Mesendoderm (in vitro differentiated cells): ENCODE measurements around the gene TPBG. TPM values are rescaled to one million over a fixed set of nuclear protein-coding genes. Genes with fewer than 3 reads are reported as not detected.

ENCODE experiments used
- DNase-seq: peaks from one replicate; pipeline ENCODE4 v3.0.0; 2013
- H2AK5ac ChIP-seq: 2 replicates; pipeline ENCODE4 v1.6.1; 2013; ENCODE audit warnings: low read length, inconsistent platforms
- H2BK120ac ChIP-seq: 2 replicates; pipeline ENCODE4 v1.6.1; 2013; ENCODE audit warnings: low read depth, mild to moderate bottlenecking, low read length, moderate library complexity, mixed read lengths
- H2BK15ac ChIP-seq: replicated peaks from 2 replicates; pipeline ENCODE4 v1.6.1; 2013; ENCODE audit warnings: low read depth, mild to moderate bottlenecking, moderate library complexity
- H2BK5ac ChIP-seq: 2 replicates; pipeline ENCODE4 v1.6.1; 2013; ENCODE audit warnings: low read length, inconsistent platforms
- H3K18ac ChIP-seq: 2 replicates; pipeline ENCODE4 v1.6.1; 2013; ENCODE audit warnings: mild to moderate bottlenecking, low read length, mixed read lengths
- H3K23ac ChIP-seq: one replicate; pipeline ENCODE4 v1.6.1; 2013; ENCODE audit warnings: low read length
- H3K27ac ChIP-seq: 2 replicates; pipeline ENCODE4 v1.5.1; 2013; ENCODE audit warnings: low read depth, mild to moderate bottlenecking, inconsistent platforms, low read length, moderate library complexity
- H3K27me3 ChIP-seq: 2 replicates; pipeline ENCODE4 v1.6.1; 2013; ENCODE audit warnings: low read length, control low read depth, mild to moderate bottlenecking, inconsistent platforms; ENCODE audit not compliant: insufficient read depth, poor library complexity
- H3K36me3 ChIP-seq: 2 replicates; pipeline ENCODE4 v1.6.1; 2013; ENCODE audit warnings: low read length, inconsistent platforms; ENCODE audit not compliant: control insufficient read depth, insufficient read depth
- H3K4ac ChIP-seq: one replicate; pipeline ENCODE4 v1.6.1; 2013; ENCODE audit warnings: low read depth, mild to moderate bottlenecking, low read length, moderate library complexity
- H3K4me1 ChIP-seq: 2 replicates; pipeline ENCODE4 v1.6.1; 2013; ENCODE audit warnings: low read depth, low read length, inconsistent platforms; ENCODE audit not compliant: control insufficient read depth
- H3K4me2 ChIP-seq: 2 replicates; pipeline ENCODE4 v1.6.1; 2013; ENCODE audit warnings: low read length
- H3K4me3 ChIP-seq: 2 replicates; pipeline ENCODE4 v1.5.1; 2013; ENCODE audit warnings: mild to moderate bottlenecking, low read length
- H3K56ac ChIP-seq: one replicate; pipeline ENCODE4 v1.6.1; 2013; ENCODE audit warnings: low read length
- H3K79me1 ChIP-seq: 2 replicates; pipeline ENCODE4 v1.6.1; 2013; ENCODE audit warnings: low read length, inconsistent platforms
- H3K79me2 ChIP-seq: 2 replicates; pipeline ENCODE4 v1.6.1; 2013; ENCODE audit warnings: mild to moderate bottlenecking, low read length; ENCODE audit not compliant: control insufficient read depth, insufficient read depth
- H3K9ac ChIP-seq: 2 replicates; pipeline ENCODE4 v1.6.1; 2013; ENCODE audit warnings: low read length, inconsistent platforms
- H4K5ac ChIP-seq: one replicate; pipeline ENCODE4 v1.6.1; 2013; ENCODE audit warnings: low read length
- H4K8ac ChIP-seq: one replicate; pipeline ENCODE4 v1.6.1; 2013; ENCODE audit warnings: low read depth, mild to moderate bottlenecking, control low read depth, low read length, moderate library complexity
- WGBS: extraction: QIAGEN DNeasy Blood & Tissue Kit; methylation state at CpG from one replicate; pipeline ENCODE4 v1.1.7; 2013; ENCODE audit warnings: low lambda C conversion rate, missing lambda C conversion rate; ENCODE audit not compliant: insufficient coverage; ENCODE audit errors: extremely low coverage; 5-methylcytosine and 5-hydroxymethylcytosine counted together
- polyA plus RNA-seq, 2 experiments: library from polyadenylated mRNA; stranded (reverse); fragments of 200-250 nt; gene quantifications; one replicate each; pipeline ENCODE4 v1.2.3, GENCODE V29; 2013

Gene TPBG, protein sequence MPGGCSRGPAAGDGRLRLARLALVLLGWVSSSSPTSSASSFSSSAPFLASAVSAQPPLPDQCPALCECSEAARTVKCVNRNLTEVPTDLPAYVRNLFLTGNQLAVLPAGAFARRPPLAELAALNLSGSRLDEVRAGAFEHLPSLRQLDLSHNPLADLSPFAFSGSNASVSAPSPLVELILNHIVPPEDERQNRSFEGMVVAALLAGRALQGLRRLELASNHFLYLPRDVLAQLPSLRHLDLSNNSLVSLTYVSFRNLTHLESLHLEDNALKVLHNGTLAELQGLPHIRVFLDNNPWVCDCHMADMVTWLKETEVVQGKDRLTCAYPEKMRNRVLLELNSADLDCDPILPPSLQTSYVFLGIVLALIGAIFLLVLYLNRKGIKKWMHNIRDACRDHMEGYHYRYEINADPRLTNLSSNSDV
- polyA plus RNA-seq (2013, experiment 1 of 2), result 19.1 TPM
- polyA plus RNA-seq (2013, experiment 2 of 2), result 18.9 TPM

DNA sequence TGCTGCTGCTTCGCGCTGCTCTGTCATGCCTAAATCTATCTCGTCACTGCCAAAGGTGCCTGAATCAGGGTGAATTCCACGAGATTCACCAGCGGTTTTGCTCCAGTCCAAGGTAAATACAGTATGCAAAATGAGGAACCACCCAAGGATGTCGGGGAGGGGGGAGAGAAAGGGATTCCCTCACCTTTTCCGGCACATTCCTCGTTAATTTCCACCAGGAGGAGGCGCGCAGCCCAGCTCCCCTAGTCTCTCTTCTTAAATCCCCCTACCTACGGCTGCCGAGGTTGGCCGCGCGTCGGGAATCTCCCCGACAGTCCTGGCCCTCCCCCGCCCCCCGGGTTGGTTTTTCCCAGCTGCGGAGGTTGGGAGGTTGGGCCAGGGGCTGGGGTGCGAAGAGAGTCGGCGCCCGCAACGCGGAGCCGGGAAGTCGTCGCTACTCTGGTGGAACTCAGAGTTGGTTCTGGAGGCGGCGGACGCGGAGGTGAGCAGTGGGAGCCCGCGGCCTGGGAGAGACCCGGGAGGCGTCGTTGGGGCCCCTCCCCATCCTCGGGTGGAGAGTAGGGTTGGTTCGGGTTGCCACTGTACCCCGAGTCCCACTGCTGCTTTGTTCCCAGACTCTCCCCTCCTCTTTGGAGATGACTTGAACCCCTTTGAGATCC lies at the start of gene TPBG:
Gene TPBG, plus strand, starts transcription at position 390 of the 659 bp plus-strand sequence. CDS start 1,145 bp downstream, outside the sequence.
- H3K79me1 ChIP-seq, result peaks cover 7% of the 10 kb centered on the region
- peak within 1 kb of the TSS; percentile 96 for H3K56ac ChIP-seq
- no peak within 1 kb of the TSS for H2AK5ac ChIP-seq
- peak within 1 kb of the TSS; percentile 55 for H2BK120ac ChIP-seq
- H3K23ac ChIP-seq, result no peak within 1 kb of the TSS
- H3K79me2 ChIP-seq, result peaks cover 15% of the 10 kb centered on the region
- no peaks in the 10 kb centered on the region for H3K27me3 ChIP-seq
- H2BK15ac ChIP-seq, result no peak within 1 kb of the TSS
- H3K4me2 ChIP-seq, result peak within 1 kb of the TSS; percentile 86
- H4K5ac ChIP-seq, result no peak within 1 kb of the TSS
- peaks cover 7% of the 10 kb centered on the region for H3K4me1 ChIP-seq
- H3K36me3 ChIP-seq, result no peaks in the 10 kb centered on the region
- peak within 1 kb of the TSS; percentile 91 for H3K9ac ChIP-seq
- peak within 1 kb of the TSS; percentile 94 for H3K18ac ChIP-seq
- peak within 1 kb of the TSS; percentile 93 for H3K27ac ChIP-seq
- peak; percentile 95 for DNase-seq
- peak within 1 kb of the TSS; percentile 87 for H3K4me3 ChIP-seq
- no CpG with 5 or more reads among the region's 41 CpGs for WGBS
- H2BK5ac ChIP-seq, result peak within 1 kb of the TSS; percentile 54
- H3K4ac ChIP-seq, result peak within 1 kb of the TSS; percentile 85
- H4K8ac ChIP-seq, result no peak within 1 kb of the TSS

GRCh38 chr6:82322386-82322785 lies 41.2 kb upstream of the TPBG start:
- H3K4me2 ChIP-seq, result no peak overlapping the region

DNA sequence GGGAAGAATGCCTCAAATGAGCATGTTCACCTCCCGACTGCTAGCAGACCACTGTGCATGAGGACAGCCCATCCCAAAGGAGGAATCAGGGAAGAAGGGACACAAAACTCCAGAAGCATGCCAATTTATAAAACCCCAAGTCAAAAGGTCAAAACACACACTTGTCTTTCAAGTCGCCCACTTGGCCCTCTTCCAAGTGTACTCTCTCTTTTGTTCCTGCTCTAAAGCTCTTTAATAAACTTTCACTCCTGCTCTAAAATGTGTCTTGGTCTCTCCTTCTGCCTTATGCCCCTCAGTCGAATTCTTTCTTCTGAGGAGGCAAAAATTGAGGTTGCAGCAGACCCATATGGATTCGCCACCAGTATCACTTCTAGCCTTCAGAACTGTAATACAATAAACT lies 33.9 kb upstream of the TPBG start:
- Histone ChIP-seq H2AK5ac (no peak overlapping the region), H3K4me2 (no peak overlapping the region), H3K4me1 (peaks cover 2% of the 10 kb centered on the region), H4K8ac (no peak overlapping the region), H3K27ac (no peak overlapping the region), H3K9ac (no peak overlapping the region), H3K79me2 (no peaks in the 10 kb centered on the region), H3K79me1 (no peaks in the 10 kb centered on the region), H4K5ac (no peak overlapping the region), H3K56ac (no peak overlapping the region), H3K4ac (no peak overlapping the region), H2BK5ac (no peak overlapping the region), H3K23ac (no peak overlapping the region), H2BK120ac (no peak overlapping the region), H3K18ac (no peak overlapping the region), H3K4me3 (no peak overlapping the region), H2BK15ac (no peak overlapping the region), H3K36me3 (no peaks in the 10 kb centered on the region), H3K27me3 (no peaks in the 10 kb centered on the region)
- WGBS, result no CpG with 5 or more reads among the region's 4 CpGs
- no peak for DNase-seq

More at GRCh38 chr6:82322386-82322785, 41.2 kb upstream of the TPBG start:
- Histone ChIP-seq H3K27ac (no peak overlapping the region), H3K36me3 (no peaks in the 10 kb centered on the region), H3K56ac (no peak overlapping the region), H3K79me2 (no peaks in the 10 kb centered on the region), H3K4ac (no peak overlapping the region), H2BK5ac (no peak overlapping the region), H3K79me1 (no peaks in the 10 kb centered on the region), H3K18ac (no peak overlapping the region), H3K27me3 (no peaks in the 10 kb centered on the region), H3K4me3 (no peak overlapping the region), H3K23ac (no peak overlapping the region), H3K9ac (no peak overlapping the region), H2BK120ac (no peak overlapping the region), H4K8ac (no peak overlapping the region), H4K5ac (no peak overlapping the region), H3K4me1 (no peaks in the 10 kb centered on the region), H2BK15ac (no peak overlapping the region), H2AK5ac (no peak overlapping the region)
- DNase-seq, result no peak
- WGBS, result no CpG with 5 or more reads among the region's 1 CpG

DNA sequence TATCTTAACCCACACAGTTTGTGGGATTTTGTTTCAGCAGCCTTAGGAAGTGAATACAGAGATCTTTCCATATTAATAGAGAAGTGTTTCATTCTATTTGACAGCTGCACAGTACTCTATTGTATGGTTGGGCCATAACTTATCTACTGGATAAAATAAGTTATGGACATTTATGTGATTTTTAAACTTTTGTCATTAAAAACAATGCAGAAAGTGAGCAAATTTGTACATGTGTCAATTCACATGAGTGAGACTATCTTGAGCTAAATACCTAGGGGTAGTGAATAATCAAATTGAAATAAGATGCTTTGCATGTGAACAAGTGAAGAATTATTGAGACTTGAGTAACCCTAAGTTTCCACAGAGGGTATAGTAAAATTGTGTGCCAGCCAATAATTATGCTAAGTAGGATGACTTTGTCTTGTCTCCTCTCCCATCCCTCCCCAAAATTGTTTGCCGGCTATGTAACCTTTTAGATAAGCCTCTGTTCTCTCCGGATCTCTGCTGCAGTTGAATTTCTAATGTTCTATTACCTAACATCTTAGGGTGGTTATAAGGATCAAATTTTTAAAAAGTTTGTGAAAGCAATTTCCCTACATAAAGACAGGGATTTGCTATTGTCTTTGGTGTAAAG lies 33.3 kb upstream of the TPBG start:
- no peak overlapping the region for H2BK15ac ChIP-seq
- no peak overlapping the region for H3K4ac ChIP-seq
- DNase-seq, result peak; percentile 33
- no peak overlapping the region for H3K56ac ChIP-seq
- no peak overlapping the region for H3K4me3 ChIP-seq
- no peaks in the 10 kb centered on the region for H3K79me1 ChIP-seq
- H3K79me2 ChIP-seq, result no peaks in the 10 kb centered on the region
- H3K23ac ChIP-seq, result no peak overlapping the region
- no peak overlapping the region for H3K27ac ChIP-seq
- H4K8ac ChIP-seq, result no peak overlapping the region
- H3K4me1 ChIP-seq, result peaks cover 2% of the 10 kb centered on the region
- no peak overlapping the region for H3K9ac ChIP-seq
- H4K5ac ChIP-seq, result no peak overlapping the region
- H2BK5ac ChIP-seq, result no peak overlapping the region
- no peak overlapping the region for H2BK120ac ChIP-seq
- no peak overlapping the region for H3K4me2 ChIP-seq
- no peaks in the 10 kb centered on the region for H3K27me3 ChIP-seq
- WGBS, result no CpG with 5 or more reads among the region's 2 CpGs
- H2AK5ac ChIP-seq, result no peak overlapping the region
- no peaks in the 10 kb centered on the region for H3K36me3 ChIP-seq
- H3K18ac ChIP-seq, result no peak overlapping the region

- H2AK5ac ChIP-seq, result no peak overlapping the region
- H3K4me3 ChIP-seq, result no peak overlapping the region
- H3K79me1 ChIP-seq, result no peaks in the 10 kb centered on the region
- DNase-seq, result peak; percentile 97
- H3K4me2 ChIP-seq, result no peak overlapping the region
- H3K18ac ChIP-seq, result no peak overlapping the region
- H3K9ac ChIP-seq, result no peak overlapping the region
- no peak overlapping the region for H3K23ac ChIP-seq
- H4K5ac ChIP-seq, result no peak overlapping the region
- H3K4me1 ChIP-seq, result peaks cover 2% of the 10 kb centered on the region
- no peak overlapping the region for H2BK120ac ChIP-seq
- no peaks in the 10 kb centered on the region for H3K36me3 ChIP-seq
- H2BK5ac ChIP-seq, result no peak overlapping the region
- H3K56ac ChIP-seq, result no peak overlapping the region
- no peak overlapping the region for H4K8ac ChIP-seq
- no peak overlapping the region for H2BK15ac ChIP-seq
- H3K27ac ChIP-seq, result no peak overlapping the region
- no peaks in the 10 kb centered on the region for H3K79me2 ChIP-seq
- H3K4ac ChIP-seq, result no peak overlapping the region
- no CpG with 5 or more reads among the region's 2 CpGs for WGBS
- H3K27me3 ChIP-seq, result no peaks in the 10 kb centered on the region
Observed at GRCh38 chr6:82331031-82331773, 32.4 kb upstream of the TPBG start.
